Measurements from ENCODE around the gene CXCL6. TPM values are rescaled to one million over a fixed set of nuclear protein-coding genes. Genes with fewer than 3 reads are reported as not detected.

The CXCL6 gene
- polyA plus RNA-seq, 1 experiment = 0.43 TPM

- CTCF ChIA-PET = no interaction called here
- POLR2A ChIA-PET = no interaction called here
Measured at GRCh38 chr4:73816814-73817213, 19.7 kb upstream of the CXCL6 start.

GRCh38 chr4:73817341-73817740 lies 19.1 kb upstream of the CXCL6 start:
- Histone ChIP-seq H3K4me3 (ENCODE audit: low read depth, low read length) (no peak overlapping the region), H3K27ac (ENCODE audit: low read depth, low read length) (no peak overlapping the region), H3K9me3 (ENCODE audit: control insufficient read depth, insufficient read depth, low read length) (no peaks in the 10 kb centered on the region), H3K27me3 (ENCODE audit: control insufficient read depth, insufficient read depth, low read length) (no peaks in the 10 kb centered on the region)
- DNase-seq (ENCODE audit: low read depth, low spot score) = no peak
- ChIA-PET POLR2A (no interaction called here), CTCF (interaction anchor here (1.5 to 1.7 kb wide), 2 partner anchors 88 to 155 kb away, joined by 3 to 8 read pairs; no protein-coding TSS in a partner anchor)
- no peak for TF ChIP-seq CTCF (IDR thresholded peaks at IDR 0.05; ENCODE audit: low read depth, low read length)

More at GRCh38 chr4:73816814-73817213, 19.7 kb upstream of the CXCL6 start:
- no peaks in the 10 kb centered on the region for H3K27me3 ChIP-seq (ENCODE audit: control insufficient read depth, insufficient read depth, low read length)
- no peak overlapping the region for H3K27ac ChIP-seq (ENCODE audit: low read depth, low read length)
- peak; percentile 67 for DNase-seq (ENCODE audit: low read depth, low spot score)
- H3K4me3 ChIP-seq (ENCODE audit: low read depth, low read length) = no peak overlapping the region
- no peaks in the 10 kb centered on the region for H3K9me3 ChIP-seq (ENCODE audit: control insufficient read depth, insufficient read depth, low read length)
- TF ChIP-seq CTCF (IDR thresholded peaks at IDR 0.05; ENCODE audit: low read depth, low read length) = no peak

GRCh38 chr4:73821325-73821724 lies 15.2 kb upstream of the CXCL6 start:
- POLR2A ChIA-PET = no interaction called here
- Histone ChIP-seq H3K9me3 (ENCODE audit: control insufficient read depth, insufficient read depth, low read length) (no peaks in the 10 kb centered on the region), H3K27ac (ENCODE audit: low read depth, low read length) (no peak overlapping the region), H3K27me3 (ENCODE audit: control insufficient read depth, insufficient read depth, low read length) (no peaks in the 10 kb centered on the region), H3K4me3 (ENCODE audit: low read depth, low read length) (no peak overlapping the region)
- no peak for DNase-seq (ENCODE audit: low read depth, low spot score)
- no peak for TF ChIP-seq CTCF (IDR thresholded peaks at IDR 0.05; ENCODE audit: low read depth, low read length)
- CTCF ChIA-PET = no interaction called here

- DNase-seq (ENCODE audit: low read depth, low spot score) = no peak
- CTCF ChIA-PET = no interaction called here
- no peak for TF ChIP-seq CTCF (IDR thresholded peaks at IDR 0.05; ENCODE audit: low read depth, low read length)
- no peak overlapping the region for H3K27ac ChIP-seq (ENCODE audit: low read depth, low read length)
- no peak overlapping the region for H3K4me3 ChIP-seq (ENCODE audit: low read depth, low read length)
- POLR2A ChIA-PET = no interaction called here
- no peaks in the 10 kb centered on the region for H3K9me3 ChIP-seq (ENCODE audit: control insufficient read depth, insufficient read depth, low read length)
- H3K27me3 ChIP-seq (ENCODE audit: control insufficient read depth, insufficient read depth, low read length) = no peaks in the 10 kb centered on the region
Measured at GRCh38 chr4:73822389-73822788, 14.1 kb upstream of the CXCL6 start.

GRCh38 chr4:73822812-73823504 lies 13.5 kb upstream of the CXCL6 start:
- H3K4me3 ChIP-seq (ENCODE audit: low read depth, low read length) = no peak overlapping the region
- TF ChIP-seq CTCF (IDR thresholded peaks at IDR 0.05; ENCODE audit: low read depth, low read length) = no peak
- no peak overlapping the region for H3K27ac ChIP-seq (ENCODE audit: low read depth, low read length)
- no peaks in the 10 kb centered on the region for H3K9me3 ChIP-seq (ENCODE audit: control insufficient read depth, insufficient read depth, low read length)
- ChIA-PET CTCF (no interaction called here), POLR2A (no interaction called here)
- DNase-seq (ENCODE audit: low read depth, low spot score) = no peak
- no peaks in the 10 kb centered on the region for H3K27me3 ChIP-seq (ENCODE audit: control insufficient read depth, insufficient read depth, low read length)

Data from AG04450 (cell line).